OCI-LY1 (cell line): Measurements from ENCODE around the gene LCE6A.

Experiments
- EZH2 ChIP-seq: fragments of 200-600 bp; sonication (generic), shearing (Covaris generic); IDR thresholded peaks from 2 replicates; pipeline ENCODE4 v1.8.0; 2017; ENCODE audit warnings: borderline replicate concordance, mixed run types, mild to moderate bottlenecking, antibody characterized with exemption, low read length, moderate library complexity, mixed read lengths
- TF ChIP-seq, protein P1 (sequence below): fragments of 200-600 bp; sonication (generic), shearing (Covaris generic); IDR thresholded peaks from 2 replicates; pipeline ENCODE4 v1.5.1; 2017; ENCODE audit warnings: mild to moderate bottlenecking, antibody characterized with exemption, low read length, moderate library complexity, mixed read lengths

DNA sequence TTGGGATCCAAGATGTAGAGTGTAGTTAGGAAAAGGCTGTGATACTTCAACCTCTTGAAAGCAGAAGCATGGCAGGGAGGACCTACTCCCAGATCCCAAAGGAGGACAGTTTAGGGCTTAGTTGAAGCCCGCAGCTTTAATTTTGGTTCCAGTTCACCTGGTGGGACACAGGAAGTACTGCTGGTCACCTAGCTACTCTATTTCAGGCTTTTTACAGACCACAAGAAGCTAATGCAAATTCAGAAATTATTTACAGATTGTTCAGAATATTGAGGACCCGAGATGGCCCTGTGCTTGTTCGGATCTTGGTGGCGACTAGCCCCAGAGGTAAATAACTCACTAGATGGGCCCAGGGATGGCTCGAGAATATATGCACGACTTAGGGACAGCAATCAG is 29.1 kb downstream of the LCE6A start:
- TF ChIP-seq, protein P1, sequence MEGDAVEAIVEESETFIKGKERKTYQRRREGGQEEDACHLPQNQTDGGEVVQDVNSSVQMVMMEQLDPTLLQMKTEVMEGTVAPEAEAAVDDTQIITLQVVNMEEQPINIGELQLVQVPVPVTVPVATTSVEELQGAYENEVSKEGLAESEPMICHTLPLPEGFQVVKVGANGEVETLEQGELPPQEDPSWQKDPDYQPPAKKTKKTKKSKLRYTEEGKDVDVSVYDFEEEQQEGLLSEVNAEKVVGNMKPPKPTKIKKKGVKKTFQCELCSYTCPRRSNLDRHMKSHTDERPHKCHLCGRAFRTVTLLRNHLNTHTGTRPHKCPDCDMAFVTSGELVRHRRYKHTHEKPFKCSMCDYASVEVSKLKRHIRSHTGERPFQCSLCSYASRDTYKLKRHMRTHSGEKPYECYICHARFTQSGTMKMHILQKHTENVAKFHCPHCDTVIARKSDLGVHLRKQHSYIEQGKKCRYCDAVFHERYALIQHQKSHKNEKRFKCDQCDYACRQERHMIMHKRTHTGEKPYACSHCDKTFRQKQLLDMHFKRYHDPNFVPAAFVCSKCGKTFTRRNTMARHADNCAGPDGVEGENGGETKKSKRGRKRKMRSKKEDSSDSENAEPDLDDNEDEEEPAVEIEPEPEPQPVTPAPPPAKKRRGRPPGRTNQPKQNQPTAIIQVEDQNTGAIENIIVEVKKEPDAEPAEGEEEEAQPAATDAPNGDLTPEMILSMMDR = no peak
- no peak for TF ChIP-seq EZH2
